G401.6 (cell line): ENCODE measurements around the gene SH3RF2.
"Not testable (repeated sequence)": the region's sequence is repeated elsewhere in the genome, so short reads cannot be mapped to it uniquely, and the experiment has no call there.

ENCODE experiments used
- FAIRE-seq: peaks from 2 replicates; lab custom pipeline; 2012; peaks lifted over from hg19 to GRCh38; lab: Jason Lieb, UNC

The SH3RF2 gene

DNA sequence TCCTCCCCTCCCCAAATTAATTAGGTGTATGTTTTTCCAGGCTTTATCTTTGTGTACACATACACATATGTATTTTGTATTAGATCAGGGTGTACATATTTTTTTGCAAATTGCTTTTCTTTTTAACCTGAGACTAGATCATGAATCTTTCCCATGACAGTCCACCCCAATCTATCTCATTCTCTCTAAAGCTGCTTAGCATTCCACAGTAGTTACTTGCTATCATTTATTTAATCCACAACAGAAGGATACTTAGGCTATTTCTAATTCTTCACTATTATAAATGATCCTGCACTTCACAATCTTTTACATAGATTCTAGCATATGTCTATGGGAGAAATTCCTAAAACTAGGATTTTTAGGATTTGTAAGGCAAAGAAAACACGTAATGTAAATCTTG lies 43.9 kb downstream of the SH3RF2 start:
- no peak for FAIRE-seq

DNA sequence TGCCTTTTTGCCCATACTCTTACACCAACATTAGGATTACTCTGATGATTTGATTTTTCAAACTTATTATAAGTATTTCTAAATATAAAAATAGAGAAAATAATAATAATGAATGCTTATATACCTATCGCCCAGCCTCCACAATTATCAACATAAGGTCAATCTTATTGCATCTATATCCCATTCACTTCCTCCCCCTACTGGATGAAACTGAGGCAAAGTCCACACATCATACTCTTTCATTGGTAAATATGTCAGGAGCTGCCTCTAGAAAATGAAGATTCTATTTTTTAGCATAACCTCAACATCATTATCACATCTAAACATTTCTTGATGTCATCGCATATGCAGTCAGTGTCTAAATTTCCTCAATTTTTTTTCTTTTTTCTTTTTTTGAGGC lies 44.3 kb downstream of the SH3RF2 start:
- no peak for FAIRE-seq

DNA sequence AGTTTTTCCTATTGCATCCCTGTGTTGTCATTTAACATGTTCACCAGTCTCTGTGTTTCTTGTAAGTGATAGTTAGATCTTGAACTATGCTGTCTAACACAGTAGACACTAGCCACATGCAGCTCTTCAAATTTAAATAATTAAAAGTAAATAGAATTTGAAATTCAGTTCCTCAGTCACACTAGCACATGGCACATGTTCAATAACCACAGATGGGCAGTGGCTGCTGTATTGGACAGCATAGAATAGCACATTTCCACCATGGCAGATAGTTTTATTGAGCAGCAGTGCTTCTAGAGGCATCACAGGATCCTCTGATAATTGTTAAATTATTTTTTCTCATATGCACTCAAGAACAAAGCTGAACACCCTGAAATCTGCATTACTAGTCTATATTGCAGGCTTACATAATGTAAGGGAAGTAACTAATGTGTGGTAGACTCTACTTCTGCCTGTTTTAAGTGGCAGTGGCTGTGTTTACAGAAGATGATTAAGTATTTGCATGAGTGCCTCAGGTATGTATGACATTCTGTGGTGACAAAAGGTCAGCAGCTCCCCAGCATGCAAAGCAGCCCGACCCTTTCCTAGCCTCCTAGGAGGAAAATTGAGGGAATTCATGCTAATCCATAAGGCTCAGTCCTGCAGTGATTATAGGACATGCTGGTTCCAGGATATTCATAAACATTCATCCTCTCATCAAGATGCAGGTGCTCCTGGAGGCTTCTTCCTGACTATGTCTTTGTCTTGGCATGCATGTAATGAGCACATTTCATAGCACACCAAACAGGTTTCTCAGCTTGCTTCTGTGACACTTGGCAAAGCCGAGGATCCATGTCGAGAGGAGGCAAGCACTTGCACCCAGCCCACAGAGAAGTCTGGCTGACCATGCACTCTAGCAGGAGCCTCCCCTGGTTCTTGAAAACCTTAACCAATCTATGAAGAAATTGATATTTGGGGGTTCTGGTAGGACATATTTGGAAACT lies 45.5 kb downstream of the SH3RF2 start:
- no peak for FAIRE-seq

DNA sequence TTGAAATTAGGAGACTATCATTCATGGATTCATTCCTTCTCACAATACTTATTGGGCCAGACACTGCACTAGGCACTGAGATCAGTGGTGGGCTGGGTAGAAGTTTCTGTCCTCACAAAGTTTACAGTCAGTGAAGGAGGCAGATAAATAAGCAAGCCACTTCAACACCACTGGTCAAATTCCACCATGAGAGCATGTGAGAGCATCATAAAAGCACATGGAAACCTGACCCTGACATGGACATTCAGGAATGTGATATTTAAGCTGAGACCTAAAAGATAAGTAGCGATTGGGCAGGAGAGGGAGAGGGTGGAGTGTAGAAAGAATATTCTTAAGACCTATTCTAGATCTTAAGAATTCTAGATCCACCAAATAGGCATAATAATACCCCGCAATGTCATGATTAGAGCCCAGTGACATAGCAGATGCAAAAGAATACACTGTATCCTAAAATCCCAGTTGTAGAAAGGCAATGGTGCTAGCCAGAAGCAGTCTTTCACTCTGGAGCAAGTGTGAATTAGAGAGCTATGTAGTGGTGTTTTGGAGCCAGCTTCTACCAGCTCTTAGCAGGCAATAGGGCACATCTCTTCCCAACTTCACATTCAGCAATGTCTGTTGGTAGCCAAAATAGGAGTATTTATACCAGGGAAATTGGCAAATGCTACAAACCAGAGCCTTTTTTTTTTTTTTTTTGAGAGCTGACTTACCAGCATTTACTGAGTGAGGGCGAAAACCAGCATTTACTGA lies 46.4 kb downstream of the SH3RF2 start:
- FAIRE-seq, result no peak

DNA sequence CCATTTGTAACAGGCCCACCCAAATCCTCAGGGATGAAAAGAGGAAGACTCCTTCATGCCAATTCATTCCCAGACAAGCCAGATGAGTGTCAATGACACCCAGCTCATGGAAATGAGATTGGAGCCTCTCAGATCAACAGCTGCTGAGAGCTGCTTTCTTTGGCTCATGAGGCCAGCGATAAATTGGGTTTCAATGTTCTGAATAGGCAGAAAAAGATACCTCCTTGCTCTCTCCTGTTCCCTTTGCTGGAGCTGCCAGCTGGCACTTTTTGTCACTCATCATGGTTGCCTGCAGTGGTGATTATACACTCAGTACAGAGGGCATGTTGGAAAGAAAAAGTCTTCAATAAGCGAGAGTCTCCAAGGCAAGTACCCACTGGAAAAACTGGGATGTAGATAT lies 47.1 kb downstream of the SH3RF2 start:
- no peak for FAIRE-seq

DNA sequence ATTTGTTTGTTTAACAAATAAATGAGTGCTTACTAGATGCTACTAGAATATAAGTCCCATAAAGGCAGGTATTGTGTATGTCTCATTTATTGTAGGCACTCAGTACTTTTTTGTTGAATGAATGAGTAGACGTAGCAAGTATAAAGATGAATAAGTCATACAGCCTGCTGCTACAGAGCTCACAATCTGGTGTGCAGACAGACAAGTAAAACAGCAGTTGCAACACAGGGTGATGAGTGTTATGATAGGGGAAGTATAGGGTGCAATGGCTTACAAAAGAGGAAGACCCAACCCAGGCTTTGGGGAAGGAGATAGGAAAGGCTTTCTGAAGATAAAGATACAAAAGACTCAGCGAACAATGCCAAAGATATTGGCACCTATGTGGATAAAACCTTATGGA lies 47.7 kb downstream of the SH3RF2 start:
- FAIRE-seq, result no peak

DNA sequence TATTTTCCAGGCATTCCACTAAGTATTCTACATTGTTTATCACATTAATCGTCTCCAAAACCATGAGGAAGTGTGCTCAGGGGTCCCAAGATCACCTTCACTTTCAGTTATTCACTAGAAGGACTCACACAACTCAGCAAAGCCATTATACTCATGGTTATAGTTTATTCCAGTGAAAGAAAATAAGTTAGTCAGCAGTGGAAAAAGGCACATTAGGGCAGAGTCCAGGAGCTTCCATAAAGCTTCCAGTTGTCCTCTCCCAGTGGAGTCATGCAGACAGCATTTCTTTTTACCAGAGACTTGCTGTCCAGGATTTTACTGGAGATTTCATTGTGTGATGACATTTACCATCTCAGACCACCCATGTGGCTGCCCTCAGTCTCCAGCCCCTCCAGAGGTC lies 51.5 kb downstream of the SH3RF2 start:
- no peak for FAIRE-seq

DNA sequence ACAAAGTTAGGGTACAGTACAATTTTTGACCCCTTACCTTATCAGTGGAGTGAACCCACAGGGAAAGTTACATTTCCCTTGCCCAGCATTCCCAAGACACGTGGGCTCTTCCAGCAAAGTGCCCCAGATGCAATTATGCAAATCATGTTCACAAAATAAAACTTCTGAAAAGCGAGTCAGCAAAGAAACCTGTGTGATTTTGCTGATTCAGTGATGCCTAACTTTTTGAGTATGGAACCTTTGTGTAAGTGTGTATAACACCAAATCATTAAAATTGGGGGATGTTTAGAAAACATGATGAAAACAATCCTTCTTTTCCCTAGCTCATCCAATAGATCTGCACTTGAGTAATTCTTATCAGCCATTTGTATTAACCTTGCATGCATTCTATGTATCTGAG lies 52.6 kb downstream of the SH3RF2 start:
- FAIRE-seq, result no peak

DNA sequence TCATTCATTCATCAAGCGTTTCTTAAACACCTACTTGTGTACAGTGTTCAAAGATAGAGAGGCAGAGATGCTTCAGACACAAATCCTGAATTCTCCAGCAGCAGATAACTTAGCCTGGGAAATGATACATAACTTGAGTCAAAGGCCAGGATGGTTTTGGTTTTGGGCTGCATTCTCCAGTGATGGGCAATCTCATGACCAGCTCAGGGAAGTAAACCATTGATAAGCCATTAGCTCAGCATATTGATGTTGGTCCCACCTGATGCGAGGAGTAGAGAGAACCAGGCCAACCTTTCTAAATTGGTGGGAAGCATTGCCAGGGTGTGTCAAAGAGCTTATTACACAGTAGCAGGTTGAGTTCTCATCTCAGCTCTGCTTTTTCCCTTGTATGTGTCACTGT lies 53.0 kb downstream of the SH3RF2 start:
- FAIRE-seq, result no peak

DNA sequence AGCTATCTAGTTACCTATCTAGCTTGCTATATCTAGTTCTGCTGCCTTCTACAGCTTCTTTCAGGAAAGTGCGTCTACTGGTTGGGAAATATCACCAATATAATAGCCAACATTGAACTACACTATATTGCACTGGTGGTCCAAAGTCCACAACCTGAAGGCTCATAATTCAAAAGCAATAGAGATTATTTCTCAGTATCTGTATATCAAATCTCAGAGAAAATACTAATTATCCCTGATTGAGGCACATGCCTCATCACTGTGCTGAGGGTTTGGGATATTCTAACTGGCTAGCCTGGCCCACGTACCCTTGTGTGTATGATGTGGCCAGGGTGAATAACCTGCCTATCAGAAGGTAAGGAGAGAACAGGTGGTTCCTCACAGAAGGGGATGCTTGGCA lies 53.8 kb downstream of the SH3RF2 start:
- FAIRE-seq, result no peak

DNA sequence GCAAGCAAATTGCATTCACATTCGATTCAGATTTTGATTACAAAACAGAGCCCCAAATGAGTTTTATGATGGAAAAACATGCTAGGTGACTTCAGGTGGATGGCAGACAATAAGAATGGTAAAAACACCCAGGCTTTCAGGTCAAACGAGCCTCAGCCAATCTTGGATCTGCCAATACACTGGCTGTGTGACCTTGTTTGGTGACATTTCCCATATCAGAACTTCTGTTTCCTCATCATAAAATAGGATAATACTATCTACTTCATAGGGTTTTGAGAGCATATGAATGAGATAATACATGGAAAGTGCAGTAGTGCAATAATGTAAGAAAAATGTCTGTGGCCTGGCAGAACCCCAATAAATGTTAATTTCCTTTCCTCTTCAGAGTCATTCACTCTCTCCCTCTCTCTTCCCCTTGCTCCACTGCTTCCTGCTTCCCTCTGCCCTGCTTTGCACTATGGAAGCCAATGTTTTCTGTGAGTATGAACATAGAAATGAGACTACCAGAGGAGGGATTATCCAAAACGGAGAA lies 54.7 kb downstream of the SH3RF2 start:
- FAIRE-seq, result no peak

DNA sequence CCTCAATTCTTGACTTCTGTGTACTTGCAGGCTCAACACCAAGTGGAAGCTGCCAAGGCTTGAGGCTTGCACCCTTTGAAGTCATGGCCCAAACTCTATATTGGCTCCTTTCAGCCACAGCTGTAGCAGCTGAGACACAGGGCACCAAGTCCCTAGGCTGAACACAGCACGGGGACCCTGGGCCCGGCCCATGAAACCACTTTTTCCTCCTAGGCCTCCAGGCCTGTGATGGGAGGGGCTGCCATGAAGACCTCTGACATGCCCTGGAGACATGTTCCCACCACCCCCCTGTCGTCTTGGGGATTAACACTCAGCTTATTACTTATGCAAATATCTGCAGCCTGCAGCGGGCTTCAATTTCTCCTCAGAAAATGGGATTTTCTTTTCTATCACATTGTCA lies 57.2 kb downstream of the SH3RF2 start:
- not testable (repeated sequence) for FAIRE-seq

DNA sequence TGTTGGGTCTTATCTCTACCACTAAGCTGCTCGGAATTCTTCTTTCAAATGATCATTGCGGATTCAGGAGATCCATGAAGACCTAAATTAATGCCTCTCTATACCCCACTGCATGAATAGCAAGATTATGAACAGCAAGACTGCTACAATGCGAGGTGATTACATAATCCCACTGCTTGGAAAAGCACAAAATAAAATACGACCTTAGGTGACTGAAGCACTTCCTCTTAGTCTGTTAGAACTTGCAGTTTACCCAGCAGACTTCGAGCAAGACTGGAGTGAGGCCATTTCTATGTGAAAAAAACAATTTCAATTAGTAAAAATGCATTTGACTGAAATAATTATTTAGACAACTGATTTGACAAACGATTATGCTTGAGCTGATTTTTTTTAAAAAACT lies 59.8 kb downstream of the SH3RF2 start:
- FAIRE-seq, result no peak

DNA sequence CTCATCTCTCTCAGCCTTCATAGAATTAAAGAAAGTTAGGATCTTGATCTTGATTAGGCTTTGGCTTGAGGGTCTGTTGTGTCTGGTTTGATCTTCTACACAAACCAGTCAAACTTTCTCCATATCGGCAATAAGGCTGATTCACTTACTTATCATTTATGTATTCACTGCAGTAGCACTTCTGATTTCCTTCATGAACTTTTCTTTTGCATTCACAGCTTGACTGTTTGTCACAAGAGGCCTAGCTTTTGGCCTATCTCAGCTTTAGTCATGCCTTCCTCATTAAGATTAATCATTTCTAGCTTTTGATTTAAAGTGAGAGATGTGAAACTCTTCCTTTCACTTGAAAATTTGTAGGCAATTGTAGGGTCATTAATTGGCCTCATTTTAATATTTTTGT lies 62.8 kb downstream of the SH3RF2 start:
- no peak for FAIRE-seq

DNA sequence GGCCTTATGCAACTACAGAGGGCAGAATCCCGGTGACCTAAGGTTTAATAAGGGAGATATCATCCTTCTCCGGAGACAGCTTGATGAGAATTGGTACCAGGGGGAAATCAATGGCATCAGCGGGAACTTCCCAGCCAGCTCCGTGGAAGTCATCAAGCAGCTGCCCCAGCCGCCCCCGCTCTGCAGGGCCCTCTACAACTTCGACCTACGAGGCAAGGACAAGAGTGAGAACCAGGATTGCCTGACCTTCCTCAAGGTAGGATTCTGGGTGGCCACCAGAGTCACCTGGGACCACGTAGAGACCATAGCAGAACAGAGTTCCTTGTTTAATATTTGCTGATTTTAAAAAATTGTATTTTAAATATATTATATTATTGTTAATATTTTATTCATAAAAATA lies 63.7 kb downstream of the SH3RF2 start:
- no peak for FAIRE-seq

DNA sequence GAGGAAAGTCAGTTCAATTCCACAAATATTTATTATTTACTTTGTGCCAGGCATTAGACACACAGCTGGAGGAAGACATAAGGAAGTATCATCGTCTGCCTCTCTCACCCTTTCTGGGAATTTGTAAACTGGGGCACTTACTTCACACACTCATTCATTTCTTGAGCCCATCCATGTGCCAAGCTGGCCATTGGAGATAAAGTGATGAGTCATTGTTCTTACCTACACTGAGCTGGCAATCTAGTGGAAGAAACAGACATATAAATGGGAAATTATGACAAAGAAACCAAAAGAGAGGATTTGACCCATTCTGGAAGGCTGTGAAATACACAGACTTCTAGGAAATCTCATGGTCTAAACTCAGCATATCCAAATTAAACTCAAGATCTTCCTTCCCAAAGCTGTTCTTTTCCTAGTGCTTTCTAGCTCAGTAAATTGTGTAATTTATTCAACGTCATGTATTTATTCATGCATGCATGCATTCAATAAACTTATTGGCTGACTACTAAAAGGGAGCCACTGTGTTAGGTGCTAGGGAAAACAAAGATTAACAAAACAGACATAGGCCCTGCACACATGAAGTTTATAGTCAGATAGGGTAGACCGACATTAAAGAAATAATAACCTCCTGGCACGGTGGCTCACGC lies 65.3 kb downstream of the SH3RF2 start:
- FAIRE-seq, result no peak

DNA sequence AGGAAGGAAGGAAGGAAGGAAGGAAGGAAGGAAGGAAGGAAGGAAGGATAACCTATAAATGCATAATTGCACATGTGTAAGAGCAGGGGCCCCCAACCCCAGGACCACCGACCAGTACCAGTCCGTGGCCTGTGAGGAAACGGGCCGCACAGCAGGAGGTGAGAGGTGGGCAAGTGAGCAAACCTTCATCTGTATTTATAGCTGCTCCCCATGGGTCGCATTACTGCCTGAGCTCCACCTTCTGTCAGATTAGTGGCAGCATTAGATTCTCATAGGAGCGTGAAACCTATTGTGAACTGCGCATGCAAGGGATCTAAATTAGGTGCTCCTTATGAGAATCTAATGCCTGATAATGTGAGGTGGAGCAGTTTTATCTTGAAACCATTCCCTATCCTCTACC lies 66.1 kb downstream of the SH3RF2 start:
- no peak for FAIRE-seq

DNA sequence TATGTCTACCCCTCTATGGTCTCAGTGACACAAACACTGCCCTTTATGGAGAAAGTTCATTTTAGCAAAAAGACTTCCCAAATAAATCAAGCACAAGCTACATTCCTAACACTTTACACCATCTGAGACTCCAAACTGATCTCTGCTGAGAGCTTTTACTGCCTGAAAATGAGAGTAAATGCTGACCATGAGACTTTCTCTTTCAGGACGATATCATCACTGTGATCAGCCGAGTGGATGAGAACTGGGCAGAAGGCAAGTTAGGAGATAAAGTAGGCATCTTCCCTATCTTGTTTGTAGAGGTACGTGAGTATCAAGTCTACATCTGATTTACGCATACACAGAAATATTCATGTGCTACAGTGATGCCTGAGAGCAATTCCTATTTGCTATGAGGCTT lies 67.5 kb downstream of the SH3RF2 start:
- no peak for FAIRE-seq

DNA sequence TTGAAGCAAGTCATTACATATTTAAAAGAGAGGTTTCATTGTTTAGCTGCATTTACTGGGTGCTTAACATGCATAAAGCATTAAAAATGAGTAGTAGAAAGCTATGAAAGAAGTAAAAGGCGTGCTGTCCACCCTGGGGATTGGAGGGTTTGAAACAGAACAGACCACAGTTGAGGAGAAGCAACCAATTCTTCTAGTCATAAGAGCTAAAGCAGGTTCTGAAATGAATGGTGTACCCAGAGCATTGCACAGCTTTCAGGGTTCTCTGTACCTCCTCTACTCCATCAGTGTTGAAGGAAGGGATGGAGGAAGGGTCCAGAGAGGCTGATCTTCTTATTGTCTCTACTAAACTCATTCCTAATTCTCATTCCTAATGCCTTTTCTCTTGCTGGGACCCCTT lies 68.9 kb downstream of the SH3RF2 start:
- FAIRE-seq, result no peak

DNA sequence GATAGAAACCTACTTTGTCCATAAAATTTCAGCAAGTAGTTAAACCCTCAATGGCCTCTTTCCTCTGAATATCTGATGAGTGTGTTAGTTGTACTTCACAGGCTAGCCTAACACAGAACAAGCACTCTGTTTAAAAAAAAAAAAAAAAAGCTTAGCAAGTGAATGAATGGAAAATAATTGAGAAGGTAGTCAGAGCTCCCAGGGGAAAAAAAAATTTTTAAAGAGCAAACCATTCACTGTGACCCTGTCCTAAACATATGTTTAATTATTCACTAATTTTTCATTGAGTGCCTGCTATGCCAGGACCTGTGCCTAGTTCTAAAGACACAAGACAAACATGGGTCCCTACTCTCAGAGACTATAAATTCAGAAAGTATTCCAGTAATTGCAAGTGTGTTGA lies 69.3 kb downstream of the SH3RF2 start:
- FAIRE-seq, result no peak

DNA sequence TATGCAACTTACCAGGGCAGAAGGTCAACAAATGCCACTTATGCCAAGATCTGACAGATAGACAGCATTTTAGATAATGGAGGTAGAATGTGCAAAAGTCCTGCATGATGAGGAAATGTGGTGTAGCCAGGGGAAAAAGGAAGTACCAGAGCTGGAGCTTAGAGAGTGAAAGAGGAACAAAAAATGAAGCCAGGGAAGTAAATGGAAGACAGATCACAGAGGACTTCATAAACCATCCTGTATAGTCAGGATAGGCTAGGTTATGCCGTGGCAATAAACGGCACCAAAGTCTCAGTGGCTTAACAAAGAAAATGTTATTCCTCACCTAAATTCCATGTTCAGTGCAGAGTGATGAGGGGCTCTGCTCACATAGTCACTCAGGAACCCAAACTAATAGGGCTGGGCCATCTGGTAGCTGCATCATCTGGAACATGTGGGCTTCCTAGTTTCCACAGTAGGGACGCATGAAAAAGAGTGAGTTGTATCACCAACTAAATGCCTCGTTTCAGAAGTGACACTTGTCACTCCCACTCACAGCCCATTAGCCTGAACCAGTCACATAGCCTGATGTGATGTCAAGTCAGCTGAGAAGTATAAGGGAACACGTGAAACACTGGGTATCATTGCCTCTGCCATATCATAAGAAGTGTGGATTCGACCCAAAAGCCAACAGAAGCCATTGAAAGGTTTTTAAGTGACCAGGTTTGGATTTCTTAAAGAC lies 70.3 kb downstream of the SH3RF2 start:
- no peak for FAIRE-seq

DNA sequence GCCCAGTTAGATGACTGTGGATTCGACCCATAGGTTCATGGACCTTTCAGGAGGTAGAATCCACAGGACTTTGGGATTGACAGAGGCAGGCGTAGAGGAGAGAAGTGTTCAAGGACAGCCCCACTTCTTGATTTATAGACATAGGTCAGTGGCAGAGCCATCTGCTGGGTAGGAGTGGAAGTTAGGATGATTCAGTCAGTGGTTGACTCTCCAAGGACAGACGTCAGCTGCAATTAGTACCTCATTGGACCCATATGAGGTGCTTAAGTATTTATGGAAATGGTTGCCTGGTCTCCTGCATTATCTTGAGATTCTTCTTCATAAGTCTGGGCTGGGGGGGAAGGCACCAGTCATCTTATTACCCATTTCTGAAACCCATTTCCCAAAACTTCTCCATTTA lies 70.9 kb downstream of the SH3RF2 start:
- FAIRE-seq, result no peak
